CD4-positive, alpha-beta T cell treated with Interleukin-17A for 1 hour (primary cell): Measurements from ENCODE around the gene NOL6.
"Not testable (repeated sequence)": the region's sequence is repeated elsewhere in the genome, so short reads cannot be mapped to it uniquely, and the experiment has no call there.

Source experiments
- DNase-seq: peaks from one replicate; pipeline ENCODE4 v3.0.0-alpha.2; 2020

NOL6 gene, protein sequence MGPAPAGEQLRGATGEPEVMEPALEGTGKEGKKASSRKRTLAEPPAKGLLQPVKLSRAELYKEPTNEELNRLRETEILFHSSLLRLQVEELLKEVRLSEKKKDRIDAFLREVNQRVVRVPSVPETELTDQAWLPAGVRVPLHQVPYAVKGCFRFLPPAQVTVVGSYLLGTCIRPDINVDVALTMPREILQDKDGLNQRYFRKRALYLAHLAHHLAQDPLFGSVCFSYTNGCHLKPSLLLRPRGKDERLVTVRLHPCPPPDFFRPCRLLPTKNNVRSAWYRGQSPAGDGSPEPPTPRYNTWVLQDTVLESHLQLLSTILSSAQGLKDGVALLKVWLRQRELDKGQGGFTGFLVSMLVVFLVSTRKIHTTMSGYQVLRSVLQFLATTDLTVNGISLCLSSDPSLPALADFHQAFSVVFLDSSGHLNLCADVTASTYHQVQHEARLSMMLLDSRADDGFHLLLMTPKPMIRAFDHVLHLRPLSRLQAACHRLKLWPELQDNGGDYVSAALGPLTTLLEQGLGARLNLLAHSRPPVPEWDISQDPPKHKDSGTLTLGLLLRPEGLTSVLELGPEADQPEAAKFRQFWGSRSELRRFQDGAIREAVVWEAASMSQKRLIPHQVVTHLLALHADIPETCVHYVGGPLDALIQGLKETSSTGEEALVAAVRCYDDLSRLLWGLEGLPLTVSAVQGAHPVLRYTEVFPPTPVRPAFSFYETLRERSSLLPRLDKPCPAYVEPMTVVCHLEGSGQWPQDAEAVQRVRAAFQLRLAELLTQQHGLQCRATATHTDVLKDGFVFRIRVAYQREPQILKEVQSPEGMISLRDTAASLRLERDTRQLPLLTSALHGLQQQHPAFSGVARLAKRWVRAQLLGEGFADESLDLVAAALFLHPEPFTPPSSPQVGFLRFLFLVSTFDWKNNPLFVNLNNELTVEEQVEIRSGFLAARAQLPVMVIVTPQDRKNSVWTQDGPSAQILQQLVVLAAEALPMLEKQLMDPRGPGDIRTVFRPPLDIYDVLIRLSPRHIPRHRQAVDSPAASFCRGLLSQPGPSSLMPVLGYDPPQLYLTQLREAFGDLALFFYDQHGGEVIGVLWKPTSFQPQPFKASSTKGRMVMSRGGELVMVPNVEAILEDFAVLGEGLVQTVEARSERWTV

GRCh38 chr9:33473643-33474352 is at the start of gene NOL6:
Gene NOL6, minus strand, starts transcription at chr9:33473924. Its CDS starts 82 bp downstream, at chr9:33473842.
- DNase-seq: peak; percentile 99

DNA sequence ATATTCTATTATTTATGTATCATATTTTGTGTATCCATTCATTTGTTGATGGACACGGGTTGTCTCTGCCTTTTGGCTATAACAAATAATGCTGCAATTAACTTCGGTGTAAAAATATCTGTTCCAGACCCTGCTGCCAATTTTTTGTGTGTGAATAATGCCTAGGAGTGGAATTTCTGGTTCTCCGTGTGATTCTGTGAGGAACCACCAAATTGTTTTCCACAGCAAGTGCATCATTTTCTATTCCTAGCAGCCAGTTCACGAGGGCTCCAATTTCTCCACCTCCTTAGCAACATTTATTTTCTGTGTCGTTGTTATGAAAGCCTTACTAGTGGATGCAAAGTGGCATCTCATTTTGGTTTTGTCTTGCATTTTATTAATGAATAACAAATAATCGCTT is 48.1 kb upstream of the NOL6 start:
- not testable (repeated sequence) for DNase-seq

GRCh38 chr9:33517934-33518577 is 44.3 kb upstream of the NOL6 start:
- DNase-seq: not testable (repeated sequence)

DNA sequence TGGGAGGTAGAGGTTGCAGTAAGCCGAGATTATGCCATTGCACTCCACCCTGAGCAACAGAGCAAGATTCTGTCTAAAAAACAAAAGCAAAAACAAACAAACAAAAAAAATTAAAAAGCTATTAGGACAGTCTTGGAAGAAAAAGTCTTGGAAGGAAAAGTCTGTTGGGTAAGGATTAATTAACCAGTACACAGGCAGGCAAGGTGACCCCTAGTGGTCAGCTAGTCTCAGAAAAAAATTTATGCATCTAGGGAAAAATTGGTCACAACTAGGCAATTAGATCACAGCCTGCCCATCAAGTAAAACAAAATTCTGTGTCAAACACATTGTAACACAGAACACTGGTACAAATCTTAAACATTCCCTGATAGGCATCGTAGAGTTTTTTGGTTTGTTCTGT is 43.6 kb upstream of the NOL6 start:
- DNase-seq: peak; percentile 28

DNA sequence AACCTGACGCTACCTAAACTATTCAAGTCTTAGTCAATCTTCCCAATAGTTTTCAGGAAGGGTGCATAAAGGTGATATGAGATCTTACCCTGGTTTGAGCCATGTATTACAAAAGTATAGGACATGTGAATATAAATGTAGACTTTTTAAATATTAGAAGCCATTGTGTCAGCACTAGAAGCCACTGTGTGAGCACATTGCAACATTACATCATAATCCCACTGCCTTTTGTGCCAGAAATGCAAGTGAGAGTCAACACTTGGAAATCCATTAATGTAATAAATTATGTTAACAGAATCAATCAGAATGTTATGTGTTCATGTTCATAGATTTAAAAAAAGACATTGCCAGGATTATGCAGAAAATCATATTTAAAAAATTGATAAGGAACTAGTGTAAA is 42.7 kb upstream of the NOL6 start:
- not testable (repeated sequence) for DNase-seq

DNA sequence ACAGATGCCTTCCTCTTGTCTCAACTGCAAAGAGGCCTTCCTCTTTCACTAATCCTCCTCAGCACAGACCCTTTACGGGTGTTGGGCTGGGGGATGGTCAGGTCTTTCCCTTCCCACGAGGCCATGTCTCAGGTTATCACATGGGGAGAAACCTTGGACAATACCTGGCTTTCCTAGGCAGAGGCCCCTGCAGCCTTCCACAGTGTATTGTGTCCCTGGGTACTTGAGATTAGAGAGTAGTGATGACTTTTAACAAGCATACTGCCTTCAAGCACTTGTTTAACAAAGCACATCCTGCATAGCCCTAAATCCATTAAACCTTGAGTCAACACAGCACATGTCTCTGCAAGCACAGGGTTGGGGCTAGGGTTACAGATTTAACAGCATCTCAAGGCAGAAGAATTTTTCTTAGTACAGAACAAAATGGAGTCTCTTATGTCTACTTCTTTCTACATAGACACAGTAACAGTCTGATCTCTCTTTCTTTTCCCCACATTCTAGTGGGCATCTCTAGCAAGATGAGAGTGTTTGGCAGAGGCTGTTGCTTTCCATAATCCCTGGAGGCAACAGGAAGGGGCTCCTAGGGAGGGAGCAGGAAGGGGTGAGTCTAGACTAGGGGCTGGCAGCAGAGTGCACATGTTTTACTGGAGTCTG is 41.7 kb upstream of the NOL6 start:
- not testable (repeated sequence) for DNase-seq

- DNase-seq: not testable (repeated sequence)
Measured at GRCh38 chr9:33512535-33512934, 38.8 kb upstream of the NOL6 start.

DNA sequence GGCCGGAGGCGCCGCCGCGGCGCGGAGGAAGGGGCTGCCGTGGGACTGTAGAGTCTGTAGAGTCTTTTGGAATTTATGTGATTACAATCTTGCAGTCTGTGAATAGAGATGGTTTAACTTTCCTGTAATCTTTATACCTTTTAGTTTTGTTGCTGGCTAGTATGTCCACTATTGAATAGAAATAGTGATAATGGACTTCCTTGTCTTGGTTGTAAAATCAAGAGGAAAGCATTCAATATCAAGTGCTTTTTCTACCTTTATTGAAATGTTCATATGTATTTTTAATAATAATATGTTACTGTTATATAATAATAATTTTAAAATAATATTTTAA is 37.4 kb upstream of the NOL6 start:
- not testable (repeated sequence) for DNase-seq

GRCh38 chr9:33510262-33511183 is 36.8 kb upstream of the NOL6 start:
- peak; percentile 30 for DNase-seq

DNA sequence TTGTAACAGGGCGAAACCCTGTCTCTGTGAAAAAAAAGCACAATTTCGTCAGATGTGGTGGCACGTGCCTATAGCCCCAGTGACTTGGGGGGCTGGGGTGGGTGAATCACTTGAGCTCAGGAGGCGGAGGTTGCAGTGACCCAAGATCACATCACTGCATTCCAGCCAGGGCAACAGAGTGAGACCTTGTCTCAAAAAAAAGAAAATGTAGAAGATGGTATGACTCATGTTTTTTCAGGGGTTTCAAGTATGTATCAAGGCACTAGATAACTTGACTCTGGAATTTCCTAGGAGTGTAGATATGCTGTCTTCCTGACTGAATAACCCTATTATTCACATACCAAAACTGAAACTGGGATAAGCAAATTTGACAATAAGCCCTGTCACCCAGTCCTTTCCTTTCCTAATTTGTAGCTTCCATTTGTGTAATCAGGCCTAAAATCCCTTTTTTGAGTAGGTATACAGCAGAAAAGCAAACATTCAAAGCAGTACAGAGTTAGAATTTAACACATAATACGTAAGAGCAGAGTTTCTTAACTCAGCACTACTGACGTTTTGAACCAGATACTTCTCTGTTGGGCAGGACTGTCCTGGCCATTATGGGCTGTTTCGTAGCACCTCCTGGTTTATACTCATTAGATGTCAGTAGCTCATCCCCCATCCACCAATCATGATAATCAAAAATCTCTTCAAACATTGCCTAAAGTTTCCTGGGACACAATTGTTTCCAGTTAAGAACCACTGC is 33.1 kb upstream of the NOL6 start:
- DNase-seq: no peak

DNA sequence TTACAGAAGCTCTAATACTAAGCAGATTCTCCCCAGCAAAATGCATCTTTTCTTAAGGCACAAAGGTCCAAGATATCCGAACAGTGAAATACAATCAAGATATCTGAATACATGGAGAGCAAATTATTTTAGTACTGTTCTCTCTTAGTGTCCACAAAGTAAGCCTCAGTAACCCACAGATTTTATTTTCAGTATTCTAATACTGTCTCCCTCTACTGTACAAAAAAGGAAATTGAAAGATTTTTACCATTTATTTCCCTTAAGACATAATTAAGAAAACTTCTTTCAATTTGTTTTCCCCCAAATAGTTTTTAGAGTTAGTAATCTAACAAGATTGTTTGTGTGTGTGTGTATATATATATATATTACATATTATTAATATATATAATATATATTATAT is 24.7 kb upstream of the NOL6 start:
- peak; percentile 17 for DNase-seq

- not testable (repeated sequence) for DNase-seq
Measured at GRCh38 chr9:33493819-33494218, 20.1 kb upstream of the NOL6 start.

DNA sequence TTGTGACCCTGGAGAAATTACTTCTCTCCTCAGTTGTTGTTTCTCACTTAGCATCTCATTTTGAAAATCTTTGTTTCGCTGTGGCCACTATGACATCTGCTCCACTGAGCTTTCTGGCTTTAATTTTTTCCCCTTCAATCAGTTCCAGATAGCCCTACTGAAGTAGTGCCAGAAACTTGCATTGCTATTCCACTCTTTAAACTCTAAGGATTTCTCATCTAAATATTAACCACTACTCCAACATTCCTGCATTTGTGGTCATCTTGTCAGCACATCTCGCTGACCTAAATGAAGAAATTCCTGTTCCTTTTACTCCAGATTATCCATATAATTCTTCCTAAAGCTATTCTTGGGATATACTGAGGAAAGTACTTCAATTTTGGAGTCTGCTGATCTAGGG is 15.3 kb upstream of the NOL6 start:
- DNase-seq: no peak

DNA sequence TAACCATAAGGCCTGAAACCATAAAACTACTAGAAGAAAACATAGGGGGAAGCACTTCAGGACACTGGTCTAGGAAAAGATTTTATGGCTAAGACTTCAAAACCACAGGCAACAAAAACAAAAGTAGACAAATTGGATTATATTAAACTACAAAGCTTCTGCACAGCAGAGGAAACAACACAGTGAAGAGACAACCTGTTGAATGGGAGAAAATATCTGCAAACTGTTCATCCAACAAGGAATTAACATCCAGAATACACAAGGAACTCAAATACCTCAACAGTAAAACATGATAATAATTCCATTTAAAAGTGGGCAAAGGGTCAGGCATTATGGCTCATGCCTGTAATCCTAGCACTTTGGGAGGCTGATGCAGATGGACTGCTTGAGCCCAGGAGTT is 11.6 kb upstream of the NOL6 start:
- DNase-seq: not testable (repeated sequence)

DNA sequence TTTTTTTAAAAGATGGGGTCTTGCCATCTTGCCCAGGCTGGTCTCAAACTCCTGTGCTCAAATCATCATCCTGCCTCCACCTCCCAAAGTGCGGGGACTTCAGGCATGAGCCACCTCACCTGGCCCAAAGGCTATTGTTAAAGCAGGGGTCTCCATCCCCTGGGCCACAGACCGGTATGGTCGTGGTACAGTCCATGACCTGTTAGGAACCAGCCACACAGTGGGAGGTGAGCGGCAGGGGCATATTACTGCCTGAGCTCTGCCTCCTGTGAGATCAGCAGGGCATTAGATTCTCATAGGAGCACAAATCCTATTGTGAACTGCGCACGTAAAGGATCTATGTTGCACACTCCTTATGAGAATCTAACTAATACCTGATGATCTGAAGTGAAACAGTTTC is 7.3 kb upstream of the NOL6 start:
- DNase-seq: no peak

- no peak for DNase-seq
Measured at GRCh38 chr9:33480106-33480505, 6.4 kb upstream of the NOL6 start.

GRCh38 chr9:33476503-33476902 is 2.8 kb upstream of the NOL6 start:
- DNase-seq: no peak

GRCh38 chr9:33475357-33475756 is 1.6 kb upstream of the NOL6 start:
- no peak for DNase-seq

GRCh38 chr9:33472881-33473615 is 676 bp downstream of the NOL6 start:
- no peak for DNase-seq
